GDM1 (cell line): ENCODE data around the gene AMN.

Experiments used
- DNase-seq: peaks from one replicate; lab custom pipeline; 2025; lab: John Stamatoyannopoulos, UW

Gene AMN

DNA sequence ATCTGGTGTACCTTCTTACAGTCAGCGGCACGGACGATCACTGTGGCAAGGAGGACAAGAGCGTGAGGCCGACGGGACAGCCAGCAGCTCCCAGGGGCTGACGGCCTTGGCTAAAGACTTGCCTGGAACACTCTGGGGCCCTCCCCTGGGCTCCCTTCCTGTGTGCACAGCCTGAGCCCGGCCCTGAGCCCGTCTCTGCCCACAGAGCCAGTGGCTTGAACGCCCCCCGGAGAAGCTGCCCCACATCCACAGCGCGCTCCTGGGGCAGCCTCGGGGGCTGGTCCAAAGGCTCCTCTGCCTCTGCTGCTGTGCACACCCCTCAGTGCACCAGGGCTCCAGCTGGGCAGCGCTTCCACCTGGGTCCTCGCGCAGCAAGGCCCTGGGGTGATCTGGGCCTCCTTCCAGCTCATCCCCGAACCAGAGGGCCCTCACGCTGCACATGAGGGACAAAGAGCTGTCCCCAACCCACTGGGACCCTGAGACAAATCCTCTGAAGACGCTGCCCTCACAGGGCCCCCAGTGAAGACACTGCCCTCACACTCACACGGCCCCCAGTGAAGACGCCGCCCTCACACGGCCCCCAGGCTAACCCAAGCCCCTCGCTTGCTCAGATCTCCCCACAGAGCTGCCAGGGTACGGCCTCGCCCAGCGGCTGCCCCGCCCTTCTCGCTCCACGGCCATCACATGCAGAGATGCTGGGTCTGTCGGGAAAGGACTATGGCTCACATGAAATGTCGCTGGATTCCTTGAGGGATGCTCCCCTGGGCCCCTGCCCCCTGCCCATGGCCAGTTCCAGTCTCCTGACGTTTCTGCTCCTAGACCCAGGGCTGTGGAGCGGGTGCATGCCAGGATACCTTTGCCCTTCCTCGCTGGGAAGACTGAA lies 22.2 kb downstream of the AMN start:
- no peak for DNase-seq

DNA sequence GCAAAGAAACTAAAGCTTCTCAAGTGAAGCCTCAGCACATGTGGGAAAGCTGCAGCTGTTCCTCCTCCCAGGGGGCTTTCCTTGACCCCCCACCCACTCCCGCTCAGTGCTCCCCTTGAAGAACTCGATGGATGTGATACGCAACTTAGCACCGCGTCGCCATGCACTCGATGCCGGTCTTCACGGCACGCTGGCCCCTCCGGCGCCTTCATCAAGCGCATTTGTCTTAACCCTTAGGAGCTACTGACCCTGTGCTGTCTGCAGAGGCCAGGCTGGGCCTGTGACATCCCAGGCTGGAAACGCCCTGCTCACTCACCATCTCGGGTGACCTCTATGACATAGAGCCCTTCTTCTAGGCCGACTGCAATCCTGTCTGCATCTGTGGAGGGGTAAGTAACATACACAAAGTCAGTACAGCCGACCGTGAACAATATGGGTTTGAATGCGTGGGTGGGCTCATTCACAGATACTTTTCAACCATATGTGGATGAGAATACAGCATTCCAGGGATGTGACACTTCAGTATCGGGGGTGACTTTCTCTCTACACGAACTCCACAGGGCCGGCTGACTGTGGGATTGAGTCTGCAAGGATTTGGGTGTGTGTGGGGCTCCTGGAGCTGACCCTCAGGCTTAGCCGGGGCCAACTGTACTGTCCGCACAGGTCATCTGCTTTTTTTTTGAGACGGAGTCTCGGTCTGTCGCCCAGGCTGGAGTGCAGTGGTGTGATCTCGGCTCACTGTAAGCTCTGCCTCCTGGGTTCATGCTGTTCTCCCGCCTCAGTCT lies 23.1 kb downstream of the AMN start:
- DNase-seq = no peak

DNA sequence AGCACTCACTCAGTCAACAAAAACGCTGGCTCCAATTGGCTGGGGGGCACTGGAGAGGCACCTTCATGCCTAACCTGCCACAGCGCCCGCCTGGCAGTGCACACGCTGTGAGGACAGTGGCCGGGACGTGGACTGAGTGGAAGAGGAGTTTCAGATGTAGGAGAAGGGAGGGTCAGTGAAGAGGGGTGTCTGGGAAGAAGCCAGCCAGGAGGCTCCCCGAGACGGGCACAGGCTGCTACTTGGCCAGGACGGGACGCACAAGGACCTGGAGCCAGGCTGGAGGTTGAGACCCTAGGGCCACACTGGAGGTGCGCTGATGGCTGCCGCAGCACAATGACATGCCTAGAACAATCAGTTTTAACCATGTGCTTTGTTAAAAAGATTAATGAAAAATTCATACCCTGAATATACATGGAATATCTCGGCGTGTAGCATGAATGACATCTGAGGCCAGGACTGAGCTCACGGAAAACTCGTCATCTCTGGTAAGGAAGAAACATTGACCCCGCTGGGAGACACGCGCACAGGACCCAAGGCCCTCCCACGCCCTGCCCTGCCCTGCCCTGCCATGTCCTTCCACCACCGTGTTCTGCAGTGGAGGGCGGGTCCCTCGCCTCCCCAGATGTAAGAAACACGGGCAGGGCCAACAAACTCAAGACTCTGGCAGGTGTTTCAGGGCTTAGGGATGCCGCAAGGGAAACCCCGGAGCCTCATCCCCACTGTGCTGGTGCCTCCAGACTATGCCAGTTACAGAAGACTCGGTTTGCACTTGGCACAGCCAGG lies 25.0 kb downstream of the AMN start:
- no peak for DNase-seq

DNA sequence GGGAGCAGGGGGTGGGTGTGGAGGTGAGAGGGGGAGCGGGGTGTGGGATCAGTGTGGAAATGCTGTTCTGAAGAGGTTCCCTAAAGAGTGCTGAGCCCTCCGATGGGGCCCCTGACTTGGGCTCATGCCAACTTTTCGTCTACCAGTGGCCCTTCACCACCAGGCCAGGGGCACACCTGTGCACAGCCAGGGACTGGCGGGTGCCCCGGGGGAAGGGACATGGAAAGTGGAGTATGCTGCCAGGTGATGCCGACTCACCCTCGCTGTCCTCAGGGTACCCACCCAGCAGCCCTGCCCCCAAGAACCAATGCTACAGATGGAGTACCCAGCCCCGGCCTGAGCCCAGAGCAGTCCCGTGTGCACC lies 26.2 kb downstream of the AMN start:
- no peak for DNase-seq

DNA sequence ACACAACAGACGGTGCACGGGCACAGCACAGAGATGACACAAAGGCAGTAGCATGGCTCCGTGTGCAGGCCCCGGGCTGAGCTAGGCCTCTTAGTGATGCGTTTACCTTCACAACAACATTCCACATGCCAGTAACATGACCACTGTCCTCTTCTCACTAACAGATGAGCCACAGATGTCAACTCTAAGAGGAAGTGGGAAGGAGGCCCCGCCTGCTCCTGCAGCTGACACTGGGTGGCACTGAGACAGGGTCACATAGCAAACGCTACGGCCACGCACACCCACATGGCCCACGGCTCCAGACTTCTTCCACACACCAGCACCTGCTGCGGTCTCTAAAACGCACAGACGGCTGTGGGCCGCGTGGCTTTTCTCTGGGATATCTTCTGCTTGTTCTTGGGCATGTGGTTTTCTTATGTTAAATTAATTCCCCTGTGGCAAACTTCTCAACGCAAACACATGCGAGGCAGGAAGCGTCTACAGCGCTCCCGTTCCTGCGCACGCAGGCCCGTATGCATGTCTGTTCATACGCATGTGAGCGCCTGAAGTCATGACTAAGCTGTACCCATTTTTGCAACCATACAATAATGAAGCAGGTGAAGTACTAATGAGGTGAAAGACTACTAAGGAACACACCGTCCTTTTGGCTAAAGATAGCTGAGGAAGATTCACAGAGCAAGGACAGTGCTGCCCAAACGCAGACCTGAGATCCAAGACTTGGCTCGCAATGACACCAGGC lies 26.8 kb downstream of the AMN start:
- peak; percentile 22 for DNase-seq

DNA sequence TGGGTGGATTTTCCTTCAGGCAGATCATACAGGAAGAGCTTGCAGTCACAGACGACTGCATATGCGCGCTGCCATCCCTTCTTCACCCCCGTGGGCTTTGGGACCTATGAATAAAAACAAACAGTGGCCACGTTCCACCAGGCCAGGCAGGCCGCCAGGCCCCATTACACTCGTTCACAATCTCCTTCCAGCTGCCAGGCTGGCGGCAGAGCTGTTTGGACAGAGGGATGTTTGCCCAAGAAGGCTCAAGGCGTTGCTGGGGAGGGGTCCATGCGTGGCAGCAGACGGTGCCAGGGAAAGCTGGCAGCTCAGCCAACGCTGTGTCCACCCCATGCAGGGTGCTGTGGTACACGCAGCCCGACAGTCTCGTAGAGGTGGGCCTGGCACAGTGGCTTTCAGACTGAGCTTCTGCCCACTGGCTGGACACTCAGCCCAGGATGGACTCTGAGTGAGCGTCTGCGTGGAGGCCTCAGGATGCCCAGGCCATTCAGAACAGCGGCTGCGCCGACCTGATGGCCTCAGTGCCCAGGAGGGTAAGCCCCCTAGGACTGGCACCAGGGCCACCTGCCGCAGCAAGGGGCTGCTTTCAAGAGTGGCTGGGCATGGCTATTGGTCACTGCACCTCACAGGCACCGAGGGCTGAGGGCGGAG lies 27.5 kb downstream of the AMN start:
- DNase-seq = no peak

DNA sequence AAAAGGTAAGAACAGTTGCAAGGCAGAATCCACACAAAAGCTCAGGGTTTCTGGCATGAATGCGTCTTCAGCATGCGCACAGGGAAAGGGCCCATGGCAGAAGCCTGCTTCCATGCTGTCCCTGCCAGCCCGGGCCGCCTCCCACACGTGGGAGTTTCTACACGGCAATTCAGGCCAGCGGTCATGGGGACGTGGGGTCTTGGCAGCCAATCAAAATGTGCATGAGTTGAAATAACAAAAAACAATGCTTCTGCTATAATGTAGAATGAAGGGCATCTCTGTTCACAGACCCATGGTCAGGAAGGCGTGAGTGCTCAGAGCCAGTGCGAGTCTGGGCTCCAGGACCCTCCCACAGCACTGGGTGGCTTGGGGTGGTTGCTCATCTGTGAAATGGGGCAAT lies 28.6 kb downstream of the AMN start:
- no peak for DNase-seq

DNA sequence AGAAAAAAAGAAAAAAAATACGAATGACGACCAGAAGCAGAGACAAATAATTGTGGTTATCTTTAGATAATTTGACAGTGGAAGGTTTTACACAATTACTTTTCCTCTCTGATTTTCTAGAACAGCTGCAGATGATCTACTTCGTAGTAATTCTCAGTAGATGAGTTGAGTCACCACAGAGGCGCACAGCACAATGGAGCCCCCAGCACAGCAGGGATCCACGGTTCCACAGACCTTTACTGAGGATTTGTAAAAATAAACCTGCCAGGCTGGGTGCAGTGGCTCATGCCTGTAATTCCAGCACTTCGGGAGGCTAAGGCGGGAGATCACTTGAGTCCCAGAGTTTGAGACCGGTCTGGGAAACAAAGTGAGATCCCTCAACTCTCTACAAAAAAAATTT lies 29.3 kb downstream of the AMN start:
- DNase-seq = no peak

DNA sequence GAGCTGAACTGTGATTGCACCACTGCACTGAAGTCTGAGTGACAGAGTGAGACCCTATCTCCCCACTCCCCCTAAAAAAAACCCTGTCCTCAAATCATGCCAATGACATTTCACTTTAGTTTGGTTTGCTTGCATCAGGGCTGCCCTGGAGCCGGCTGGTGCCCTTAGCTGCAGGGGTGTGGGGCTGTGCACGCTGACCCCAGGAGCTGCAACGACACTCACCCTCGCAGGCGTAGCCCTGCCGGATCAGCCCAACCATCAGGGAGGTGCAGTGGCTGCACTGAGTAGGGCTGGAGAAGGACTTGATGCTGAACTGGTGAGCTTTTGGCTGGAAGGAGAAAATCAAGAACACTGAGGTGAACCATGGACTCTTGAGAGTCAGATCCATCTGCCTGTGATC lies 29.8 kb downstream of the AMN start:
- DNase-seq = no peak

DNA sequence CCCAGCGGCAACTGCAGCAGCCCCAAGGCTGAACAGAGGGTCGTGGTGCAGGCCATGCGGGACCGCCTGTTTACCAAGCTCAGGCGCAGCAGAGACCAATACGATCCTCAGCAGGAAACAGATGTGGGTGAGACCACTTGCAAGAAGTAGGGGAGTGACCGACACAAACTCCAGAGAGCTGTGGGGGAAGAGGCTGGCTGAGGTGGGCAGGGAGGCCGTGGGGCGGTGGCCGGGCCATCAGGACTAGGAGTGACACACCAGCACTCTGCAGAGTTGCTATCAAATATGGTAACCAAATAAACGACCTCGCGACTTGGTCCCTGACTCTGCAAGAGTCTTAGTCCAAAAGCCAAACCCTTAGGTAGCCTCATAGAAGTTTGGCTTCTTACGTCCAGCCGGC lies 30.6 kb downstream of the AMN start:
- DNase-seq = no peak

DNA sequence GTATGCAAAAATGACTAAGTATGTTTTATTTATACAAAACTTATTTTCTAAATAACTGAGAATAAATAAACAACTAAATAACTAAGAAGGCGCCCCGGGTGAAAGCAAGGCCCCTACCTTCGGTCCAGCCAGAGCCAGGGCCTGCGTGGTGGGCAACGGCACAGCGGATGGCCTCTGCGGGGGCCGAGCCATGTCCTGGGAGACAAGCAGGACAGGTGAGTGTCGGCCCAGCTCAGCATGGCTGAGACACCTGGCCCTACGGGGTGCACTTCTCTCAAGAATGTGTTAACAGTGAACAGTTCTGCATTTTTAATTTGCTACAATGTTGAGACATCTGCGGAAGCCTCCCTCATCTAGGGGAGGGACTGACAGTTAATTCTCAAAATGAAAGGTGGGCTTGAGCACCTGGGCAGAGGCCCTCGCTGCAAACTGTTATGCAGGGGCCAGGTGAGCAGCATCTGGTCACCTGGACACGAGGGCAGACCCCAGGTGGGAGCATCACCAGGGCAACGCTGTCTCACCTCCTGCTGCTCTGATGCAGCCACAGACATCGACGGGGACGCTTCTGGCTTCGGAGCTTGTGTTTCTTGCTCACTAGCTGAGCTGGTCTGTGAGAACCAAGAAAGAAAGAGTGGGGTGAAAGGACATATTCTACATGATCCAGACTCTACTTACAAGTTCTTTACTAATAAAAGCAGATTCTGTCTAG lies 31.8 kb downstream of the AMN start:
- DNase-seq = no peak

DNA sequence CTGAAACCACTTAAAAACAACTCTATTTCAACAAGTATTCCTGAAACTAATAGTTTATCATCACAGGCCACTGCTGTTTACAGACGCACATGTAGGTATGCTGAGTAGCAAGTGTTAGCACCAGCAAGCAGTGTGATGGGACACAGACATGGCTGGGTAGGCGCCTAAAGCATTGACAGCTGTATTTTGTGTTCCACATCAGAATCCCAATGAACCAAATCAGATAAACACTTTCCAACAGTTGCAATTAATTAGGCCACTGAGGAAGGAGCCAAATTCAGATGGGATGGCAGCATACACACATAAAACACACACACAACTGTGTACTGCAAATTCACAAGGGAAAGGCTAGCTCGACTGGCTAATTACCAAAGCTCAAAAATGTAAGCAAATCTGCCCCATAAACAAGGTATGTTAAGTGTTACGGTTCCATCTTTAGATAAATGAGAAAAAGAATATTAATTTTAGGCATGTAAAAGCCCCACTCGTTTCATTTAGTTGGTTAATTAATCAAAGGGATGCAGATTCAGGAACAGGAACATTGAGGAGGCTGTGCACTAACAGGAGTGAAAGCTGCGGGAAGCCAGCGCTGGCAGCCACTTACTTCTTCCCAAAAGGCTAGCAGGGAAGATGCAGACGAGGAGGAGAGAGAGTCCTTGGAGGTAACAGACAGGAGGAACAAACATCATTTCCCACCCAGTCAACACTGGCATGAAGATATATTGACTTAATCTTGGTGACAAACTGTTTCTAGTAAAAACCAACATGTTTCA lies 33.4 kb downstream of the AMN start:
- no peak for DNase-seq

DNA sequence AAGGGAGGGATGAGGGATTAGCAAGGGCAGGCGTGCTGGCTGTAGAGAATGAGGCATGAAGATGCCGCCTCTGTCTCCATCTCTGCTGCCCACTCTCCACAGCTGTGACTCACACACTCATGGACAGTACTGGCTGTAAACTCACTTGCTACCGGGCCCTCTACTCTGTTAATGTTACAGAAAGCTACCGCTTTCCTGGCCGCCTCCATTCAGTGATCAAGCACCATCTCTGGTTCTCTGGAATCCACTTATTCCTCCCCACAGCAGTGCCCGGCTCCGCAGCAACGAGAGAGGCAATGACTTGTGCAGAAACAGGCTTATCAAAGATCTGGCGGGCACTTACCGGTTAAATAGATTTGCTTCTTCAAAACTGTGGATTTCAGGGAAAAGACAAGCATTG lies 34.8 kb downstream of the AMN start:
- no peak for DNase-seq

DNA sequence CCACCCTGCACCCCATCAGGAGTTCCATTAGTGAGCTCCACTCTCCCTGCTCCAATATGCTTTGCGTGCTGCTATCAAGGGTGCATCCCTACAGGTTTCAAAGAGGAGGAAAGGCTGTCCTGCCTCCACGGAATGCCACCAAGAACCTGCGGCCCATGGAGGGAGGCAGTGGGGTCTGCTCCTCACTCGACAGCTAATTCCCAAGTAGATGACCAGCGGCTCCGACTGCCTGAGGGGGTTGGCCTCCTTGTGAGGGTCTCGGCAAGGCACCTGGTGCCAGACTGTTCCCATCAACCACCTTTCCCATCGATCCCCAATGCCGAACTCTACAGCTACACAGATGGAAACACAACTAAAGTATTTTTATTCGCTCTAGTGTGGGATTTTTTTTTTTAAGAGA lies 36.0 kb downstream of the AMN start:
- DNase-seq = no peak

DNA sequence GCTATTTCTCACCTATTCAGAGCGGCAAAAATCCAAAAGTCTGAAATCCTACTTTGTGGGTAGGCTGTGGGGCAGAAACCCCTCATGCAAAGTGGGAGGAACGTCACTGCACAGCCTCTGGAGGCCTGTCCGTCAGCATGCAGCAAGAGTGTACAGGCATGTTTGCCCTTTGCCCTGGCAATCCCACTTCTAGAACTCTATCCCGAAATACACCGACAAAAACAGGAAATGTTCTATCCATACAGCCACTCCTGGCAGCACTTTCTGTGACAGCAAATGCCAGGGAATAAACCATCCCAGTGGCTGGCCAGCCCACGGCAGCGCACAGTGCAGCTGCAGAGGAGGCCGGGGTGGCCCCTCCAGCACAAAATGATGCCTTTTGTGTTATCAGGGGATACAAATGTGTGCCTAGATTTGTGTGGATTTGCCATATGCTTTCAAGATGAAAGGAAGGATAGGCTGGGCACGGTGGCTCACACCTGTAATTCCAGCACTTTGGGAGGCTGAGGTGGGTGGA lies 39.7 kb downstream of the AMN start:
- DNase-seq = no peak

DNA sequence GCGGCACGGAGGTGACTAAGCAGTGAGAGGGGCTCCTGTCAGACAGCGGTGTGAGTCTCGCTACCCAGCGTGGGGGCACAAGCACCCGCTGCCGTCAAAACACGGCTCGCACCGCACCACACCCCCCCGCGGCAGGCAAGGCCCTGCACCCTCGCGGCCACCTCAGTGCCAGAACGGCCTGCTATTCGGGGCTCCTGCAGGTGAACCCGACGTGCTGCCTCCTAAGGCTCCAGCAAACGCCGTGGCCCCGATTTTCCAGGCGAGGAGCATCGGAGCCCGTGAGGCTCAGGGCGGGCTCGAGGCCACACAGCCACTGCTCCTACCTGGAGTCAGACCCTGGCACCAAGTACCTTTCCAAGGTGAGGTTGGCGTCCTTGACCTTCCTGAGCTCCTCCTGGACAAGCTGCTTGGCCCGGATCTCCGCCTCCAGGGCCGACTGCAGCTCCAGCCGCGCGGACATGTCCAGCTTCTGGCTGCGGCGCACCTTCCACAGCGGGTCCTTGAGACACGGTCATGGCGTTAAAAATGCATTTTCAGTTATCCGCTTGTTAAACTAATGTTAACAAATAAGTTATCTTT lies 41.8 kb downstream of the AMN start:
- DNase-seq = no peak

DNA sequence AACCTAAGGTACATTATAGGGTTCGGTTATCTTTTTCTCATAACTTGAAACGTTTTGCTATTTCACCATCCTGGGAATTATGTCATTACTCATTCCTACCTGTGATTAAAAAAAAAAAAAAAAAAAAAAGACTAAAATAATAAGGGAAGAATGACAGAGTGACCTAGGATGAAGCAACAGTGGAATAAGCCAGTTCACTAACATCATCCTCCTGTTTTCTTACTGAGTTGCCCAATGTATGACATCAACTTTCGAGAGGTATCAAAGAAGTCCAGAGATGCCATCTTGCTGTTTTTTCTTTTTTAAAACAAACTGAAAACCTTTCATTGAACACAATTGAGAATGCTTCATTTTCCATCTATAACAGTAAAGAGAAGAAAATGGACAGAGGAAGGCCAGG lies 42.8 kb downstream of the AMN start:
- no peak for DNase-seq

DNA sequence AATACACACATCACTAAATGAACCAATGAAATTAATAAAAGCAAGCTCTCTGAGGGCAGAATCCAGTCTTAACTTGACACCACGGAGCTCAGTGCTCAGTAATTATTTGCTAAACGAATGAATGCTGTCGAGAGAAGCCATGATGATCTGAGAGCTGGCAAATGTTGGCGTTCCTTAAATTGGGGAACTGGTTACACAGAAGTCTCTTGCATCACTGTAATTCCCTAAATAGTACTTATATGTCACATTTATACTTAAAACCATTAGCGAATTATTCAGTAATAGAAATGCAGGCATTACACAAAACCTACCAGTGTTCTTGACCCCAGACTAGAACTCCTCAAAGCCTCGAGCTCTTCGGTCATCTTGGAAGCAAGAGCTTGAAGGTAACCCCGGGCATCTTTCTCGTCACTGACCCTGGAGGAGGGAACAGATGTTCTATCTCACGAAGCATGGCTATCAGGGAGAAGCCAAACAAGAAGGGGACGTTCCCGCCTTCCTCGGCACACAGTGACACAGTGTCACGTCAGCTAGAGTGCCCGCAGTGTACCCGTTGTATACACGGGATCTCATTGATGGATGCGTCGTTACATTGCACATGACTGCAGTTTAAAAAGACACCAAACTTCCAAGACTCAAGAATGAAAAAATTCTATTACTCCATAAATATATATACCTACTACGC lies 43.6 kb downstream of the AMN start:
- no peak for DNase-seq
